A549 (cell line): ENCODE results near the gene ACTN2. TPM values are rescaled to one million over a fixed set of nuclear protein-coding genes. Genes with fewer than 3 reads are reported as not detected.

Experiments
- ATAC-seq, 2 experiments: fragments of 200-7000 bp in 1 of 2; fragments of >200 bp in 1 of 2; cut with Nextera tagmentation in 1 of 2; cut with Tn5 transposase in 1 of 2; 3 replicates each; pipeline versions ENCODE4 v1.8.0 to v1.9.1; 2018 to 2020; ENCODE audit warnings: mild to moderate bottlenecking in 1 of 2, moderate library complexity in 1 of 2
- CTCF ChIA-PET: fragments of 300-600 bp; sonication (Branson Sonifier 250); formaldehyde crosslinking; extraction: SDS; loops from one replicate; lab custom pipeline; 2021; ENCODE audit warnings: antibody characterized with exemption, inconsistent platforms; lab: Yijun Ruan, JAX
- POLR2A ChIA-PET: fragments of 350-600 bp; formaldehyde crosslinking; extraction: SDS; loops from one replicate; lab custom pipeline; 2021; ENCODE audit warnings: antibody characterized with exemption, inconsistent platforms; lab: Yijun Ruan, JAX
- DNase-seq, 2 experiments: peaks; one replicate each; pipeline versions ENCODE4 v3.0.0 to v3.0.0-alpha.2; 2011 to 2016; ENCODE audit warnings: low read depth in 1 of 2, low spot score in 1 of 2
- FAIRE-seq: peaks from 2 replicates; lab custom pipeline; 2011; peaks lifted over from hg19 to GRCh38; lab: Jason Lieb, UNC
- H3K27ac ChIP-seq, 2 experiments: fragments of >200 bp; sonication (Bioruptor Twin); formaldehyde crosslinking; 3 replicates each; pipeline ENCODE4 v1.5.1; 2016 to 2017
- H3K4me1 ChIP-seq: fragments of >200 bp; sonication (Bioruptor Twin); formaldehyde crosslinking; 3 replicates; pipeline ENCODE4 v1.6.1; 2016
- H3K4me2 ChIP-seq: fragments of >200 bp; sonication (Bioruptor Twin); formaldehyde crosslinking; 3 replicates; pipeline ENCODE4 v1.6.1; 2016
- H3K4me3 ChIP-seq: fragments of >200 bp; sonication (Bioruptor Twin); formaldehyde crosslinking; 3 replicates; pipeline ENCODE4 v1.5.1; 2016
- H3K9me3 ChIP-seq: fragments of >200 bp; sonication (Bioruptor Twin); formaldehyde crosslinking; 3 replicates; pipeline ENCODE4 v1.6.1; 2016
- BCL3 ChIP-seq: fragments of >200 bp; sonication (Bioruptor Twin); formaldehyde crosslinking; IDR thresholded peaks from 3 replicates; pipeline ENCODE4 v1.6.1; 2016
- BHLHE40 ChIP-seq: IDR thresholded peaks from 2 replicates; pipeline ENCODE4 v1.6.1; 2012; ENCODE audit warnings: low read depth, low read length, inconsistent platforms
- CBX8 ChIP-seq: fragments of 200-600 bp; sonication (generic); IDR thresholded peaks from 2 replicates; pipeline ENCODE4 v1.6.1; 2016
- CHD2 ChIP-seq: fragments of 150-350 bp; IDR thresholded peaks from 2 replicates; pipeline ENCODE4 v1.6.1; 2014; ENCODE audit warnings: low read length; ENCODE audit not compliant: partially characterized antibody
- CHD4 ChIP-seq: fragments of 200-600 bp; sonication (generic); IDR thresholded peaks from 2 replicates; pipeline ENCODE4 v1.6.1; 2016; ENCODE audit warnings: antibody characterized with exemption, mild to moderate bottlenecking, borderline replicate concordance
- EHF ChIP-seq: fragments of 250-450 bp; sonication (Bioruptor Pico); IDR thresholded peaks from 2 replicates; pipeline ENCODE4 v1.5.0; 2020; ENCODE audit warnings: mild to moderate bottlenecking
- EP300 ChIP-seq, 2 experiments: fragments of >200 bp; sonication (Bioruptor Twin); formaldehyde crosslinking; IDR thresholded peaks; 2 replicates in 1 of 2; 3 replicates in 1 of 2; pipeline ENCODE4 v1.6.1; 2016 to 2017
- ESRRA ChIP-seq: fragments of 150-350 bp; IDR thresholded peaks from 2 replicates; pipeline ENCODE4 v1.6.1; 2014; ENCODE audit warnings: mild to moderate bottlenecking, low read length, borderline replicate concordance
- FOSB ChIP-seq: fragments of 250-450 bp; sonication (Bioruptor Pico); IDR thresholded peaks from 2 replicates; pipeline ENCODE4 v1.5.0; 2020; ENCODE audit warnings: mild to moderate bottlenecking, moderate library complexity
- HEYL ChIP-seq: fragments of 250-450 bp; sonication (Bioruptor Pico); IDR thresholded peaks from 2 replicates; pipeline ENCODE4 v1.8.0; 2021; ENCODE audit warnings: mild to moderate bottlenecking, moderate library complexity
- HOXB5 ChIP-seq: fragments of 250-450 bp; sonication (Bioruptor Pico); IDR thresholded peaks from 2 replicates; pipeline ENCODE4 v1.5.0; 2020; ENCODE audit warnings: mild to moderate bottlenecking, moderate library complexity
- JUNB ChIP-seq: fragments of >200 bp; sonication (Bioruptor Twin); formaldehyde crosslinking; IDR thresholded peaks from 2 replicates; pipeline ENCODE4 v1.6.1; 2016
- POLR2A ChIP-seq: IDR thresholded peaks from 2 replicates; pipeline ENCODE4 v1.6.1; 2012; ENCODE audit warnings: mild to moderate bottlenecking, low read length
- RAD21 ChIP-seq, 2 experiments: fragments of >200 bp in 1 of 2; sonication (Bioruptor Twin) in 1 of 2; formaldehyde crosslinking in 1 of 2; IDR thresholded peaks in 1 of 2; conservative IDR thresholded peaks in 1 of 2; 2 replicates in 1 of 2; 3 replicates in 1 of 2; pipeline ENCODE4 v1.6.1; 2012 to 2018; ENCODE audit warnings: inconsistent platforms in 1 of 2
- RCOR1 ChIP-seq: fragments of 150-350 bp; IDR thresholded peaks from 2 replicates; pipeline ENCODE4 v1.6.1; 2014; ENCODE audit warnings: antibody characterized with exemption, low read length, low read depth
- RNF2 ChIP-seq: fragments of 200-600 bp; sonication (generic); IDR thresholded peaks from 2 replicates; pipeline ENCODE4 v1.6.1; 2016; ENCODE audit warnings: low read depth, mild to moderate bottlenecking, antibody characterized with exemption, moderate library complexity, borderline replicate concordance
- SREBF2 ChIP-seq: fragments of 450-650 bp; IDR thresholded peaks from 2 replicates; pipeline ENCODE4 v1.6.1; 2014; ENCODE audit warnings: mild to moderate bottlenecking, moderate library complexity
- ZFP36 ChIP-seq: fragments of 450-650 bp; IDR thresholded peaks from 2 replicates; pipeline ENCODE4 v1.6.1; 2014; ENCODE audit warnings: borderline replicate concordance; ENCODE audit not compliant: partially characterized antibody
- ZSCAN20 ChIP-seq: fragments of 250-450 bp; sonication (Bioruptor Pico); IDR thresholded peaks from 2 replicates; pipeline ENCODE4 v1.8.0; 2022; ENCODE audit warnings: mild to moderate bottlenecking, moderate library complexity
- WGBS: methylation state at CpG from one replicate; pipeline ENCODE4 v1.1.6; 2017; ENCODE audit errors: missing lambda C conversion rate; 5-methylcytosine and 5-hydroxymethylcytosine counted together
- polyA plus RNA-seq, 4 experiments: library from polyadenylated mRNA; depleted of rRNA in 3 of 4; stranded (reverse); fragments of >200 nt; fragmentation: RNase III in 1 of 4; extraction: RNeasy Plus Mini Kit Qiagen cat#74134 plus additional on column Dnase treatment in 1 of 4; gene quantifications; 2 replicates in 3 of 4; 3 replicates in 1 of 4; pipeline ENCODE4 v1.2.3, GENCODE V29; 2011 to 2017
- TF ChIP-seq, protein P1 (sequence below): IDR thresholded peaks from 2 replicates; pipeline ENCODE4 v1.6.1; 2012
- TF ChIP-seq, protein P2 (sequence below): fragments of >200 bp; sonication (Bioruptor Twin); formaldehyde crosslinking; IDR thresholded peaks from 2 replicates; pipeline ENCODE4 v1.6.1; 2016
- TF ChIP-seq, protein P3 (sequence below): fragments of 150-350 bp; IDR thresholded peaks from 2 replicates; pipeline ENCODE4 v1.6.1; 2014; ENCODE audit warnings: low read depth, mild to moderate bottlenecking, low read length
- TF ChIP-seq, protein P4 (sequence below): fragments of 450-650 bp; IDR thresholded peaks from 2 replicates; pipeline ENCODE4 v1.6.1; 2014; ENCODE audit warnings: antibody characterized with exemption

ACTN2 gene
- polyA plus RNA-seq, 2 of the 4 experiments (the other 2 are of a cell fraction), result not detected

DNA sequence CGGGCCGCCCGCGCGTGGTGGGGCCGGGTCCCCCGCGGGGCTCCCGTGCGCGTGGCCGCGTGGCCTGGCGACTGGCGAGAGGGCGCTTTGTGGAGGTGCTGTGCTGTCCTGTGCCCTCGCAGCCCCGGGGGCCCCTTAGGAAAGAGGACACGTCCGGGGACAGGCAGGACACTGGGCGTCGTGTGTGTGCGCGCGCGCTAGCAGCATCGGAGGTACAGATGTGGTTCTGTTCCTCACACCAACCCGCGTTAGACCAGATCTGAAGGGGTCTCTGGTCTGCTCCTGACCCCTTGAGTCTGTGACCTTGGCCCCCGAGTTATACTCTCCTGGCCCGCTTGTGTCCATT, 489 bp downstream of the ACTN2 start:
- Histone ChIP-seq H3K4me3 (peak overlapping the region; percentile 44; the same call in 2 of the 3 replicates), H3K9me3 (peaks cover 6% of the 10 kb centered on the region; the same call in 1 of the 3 replicates), H3K4me2 (peak overlapping the region; percentile 73), H3K4me1 (no peaks in the 10 kb centered on the region), H3K27ac (no peak overlapping the region)
- POLR2A ChIA-PET, result no interaction called here
- DNase-seq (no peak), ATAC-seq (no peak), FAIRE-seq (no peak)
- TF ChIP-seq, protein P1, sequence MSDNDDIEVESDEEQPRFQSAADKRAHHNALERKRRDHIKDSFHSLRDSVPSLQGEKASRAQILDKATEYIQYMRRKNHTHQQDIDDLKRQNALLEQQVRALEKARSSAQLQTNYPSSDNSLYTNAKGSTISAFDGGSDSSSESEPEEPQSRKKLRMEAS, result no peak
- TF ChIP-seq ZFP36 (no peak), JUNB (no peak), HOXB5 (CRISPR knock-in tag) (no peak), SREBF2 (no peak), EHF (CRISPR knock-in tag) (no peak), BCL3 (no peak), HEYL (CRISPR knock-in tag) (no peak), FOSB (CRISPR knock-in tag) (no peak), BHLHE40 (no peak), RAD21 (conservative IDR thresholded peaks at IDR 0.05 in 1 of 2, IDR thresholded peaks at IDR 0.05 in 1 of 2) (no peak), CHD2 (no peak), CHD4 (no peak), RNF2 (no peak), RCOR1 (no peak), EP300 (IDR thresholded peaks at IDR 0.05) (no peak), POLR2A (no peak)
- TF ChIP-seq, protein P2, sequence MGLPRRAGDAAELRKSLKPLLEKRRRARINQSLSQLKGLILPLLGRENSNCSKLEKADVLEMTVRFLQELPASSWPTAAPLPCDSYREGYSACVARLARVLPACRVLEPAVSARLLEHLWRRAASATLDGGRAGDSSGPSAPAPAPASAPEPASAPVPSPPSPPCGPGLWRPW, result no peak
- TF ChIP-seq, protein P3, sequence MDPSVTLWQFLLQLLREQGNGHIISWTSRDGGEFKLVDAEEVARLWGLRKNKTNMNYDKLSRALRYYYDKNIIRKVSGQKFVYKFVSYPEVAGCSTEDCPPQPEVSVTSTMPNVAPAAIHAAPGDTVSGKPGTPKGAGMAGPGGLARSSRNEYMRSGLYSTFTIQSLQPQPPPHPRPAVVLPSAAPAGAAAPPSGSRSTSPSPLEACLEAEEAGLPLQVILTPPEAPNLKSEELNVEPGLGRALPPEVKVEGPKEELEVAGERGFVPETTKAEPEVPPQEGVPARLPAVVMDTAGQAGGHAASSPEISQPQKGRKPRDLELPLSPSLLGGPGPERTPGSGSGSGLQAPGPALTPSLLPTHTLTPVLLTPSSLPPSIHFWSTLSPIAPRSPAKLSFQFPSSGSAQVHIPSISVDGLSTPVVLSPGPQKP, result no peak
- TF ChIP-seq, protein P4, sequence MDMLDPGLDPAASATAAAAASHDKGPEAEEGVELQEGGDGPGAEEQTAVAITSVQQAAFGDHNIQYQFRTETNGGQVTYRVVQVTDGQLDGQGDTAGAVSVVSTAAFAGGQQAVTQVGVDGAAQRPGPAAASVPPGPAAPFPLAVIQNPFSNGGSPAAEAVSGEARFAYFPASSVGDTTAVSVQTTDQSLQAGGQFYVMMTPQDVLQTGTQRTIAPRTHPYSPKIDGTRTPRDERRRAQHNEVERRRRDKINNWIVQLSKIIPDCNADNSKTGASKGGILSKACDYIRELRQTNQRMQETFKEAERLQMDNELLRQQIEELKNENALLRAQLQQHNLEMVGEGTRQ, result no peak
- WGBS, result 81% methylated on average over 27 of the region's 31 CpGs
- CTCF ChIA-PET, result no interaction called here

DNA sequence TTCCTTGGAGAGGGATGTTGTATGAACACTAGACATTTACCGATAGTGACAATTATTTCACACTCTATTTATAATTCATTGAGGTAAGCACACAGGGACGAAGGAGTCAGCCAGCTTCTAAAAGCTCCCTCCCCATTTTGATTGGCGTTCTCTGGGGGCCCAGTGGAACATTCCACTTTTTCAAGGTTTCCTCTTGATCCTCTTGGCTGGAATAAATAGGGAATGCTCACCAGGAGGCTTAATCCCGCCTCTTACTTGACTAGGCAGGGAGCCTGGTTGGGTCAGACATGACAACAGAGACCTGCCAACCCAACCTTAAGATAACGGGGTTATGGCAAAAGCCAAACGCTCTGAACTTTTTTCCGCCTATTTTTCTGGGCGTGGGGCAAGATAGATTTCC, 974 bp downstream of the ACTN2 start:
- ATAC-seq (no peak), DNase-seq (no peak), FAIRE-seq (no peak)
- CTCF ChIA-PET, result no interaction called here
- Histone ChIP-seq H3K4me3 (no peak overlapping the region; the same call in 2 of the 3 replicates), H3K4me2 (no peak overlapping the region), H3K27ac (no peak overlapping the region), H3K4me1 (no peaks in the 10 kb centered on the region), H3K9me3 (peaks cover 6% of the 10 kb centered on the region; the same call in 1 of the 3 replicates)
- POLR2A ChIA-PET, result no interaction called here
- 32% methylated on average over 8 of the region's 8 CpGs for WGBS
- TF ChIP-seq CBX8 (no peak), RCOR1 (no peak), ESRRA (no peak), ZSCAN20 (no peak), RNF2 (0 out of 2 replicates have a peak, but pooled peaks have one; percentile 13)
- TF ChIP-seq, protein P2, result no peak
- TF ChIP-seq, protein P1, result no peak
